Stimulated activated naive CD8-positive, alpha-beta T cell treated with anti-CD3 and anti-CD28 coated beads, Interleukin-15, amount 100 ng/mL, for 72 hours (primary cell): ENCODE measurements around the gene POLR3B.
"Not testable (repeated sequence)": the region's sequence is repeated elsewhere in the genome, so short reads cannot be mapped to it uniquely, and the experiment has no call there.

ENCODE experiments used
- ATAC-seq: fragments of 150-1000 bp; cut with Tn5 transposase; 2 replicates; pipeline ENCODE4 v1.10.0; 2021; ENCODE audit warnings: mild to moderate bottlenecking, moderate library complexity
- DNase-seq, 2 donors: peaks; one replicate each; pipeline ENCODE4 v3.0.0; 2021 to 2022
- H3K27ac Mint-ChIP-seq, 2 donors: one replicate each; pipeline ENCODE4 v1.8.0; 2022; ENCODE audit warnings: mild to moderate bottlenecking in 2 of 2, mixed read lengths in 2 of 2, moderate library complexity in 2 of 2
- H3K27me3 Mint-ChIP-seq: one replicate; pipeline ENCODE4 v1.8.0; 2022; ENCODE audit warnings: mixed read lengths
- H3K4me1 Mint-ChIP-seq: one replicate; pipeline ENCODE4 v1.8.0; 2022; ENCODE audit warnings: mild to moderate bottlenecking, mixed read lengths
- H3K4me3 Mint-ChIP-seq, 2 donors: one replicate each; pipeline ENCODE4 v1.8.0; 2022; ENCODE audit warnings: mild to moderate bottlenecking in 2 of 2, mixed read lengths in 2 of 2, moderate library complexity in 1 of 2
- H3K9me3 Mint-ChIP-seq, 2 donors: one replicate each; pipeline ENCODE4 v1.8.0; 2022; ENCODE audit warnings: mixed read lengths in 2 of 2

POLR3B gene

DNA sequence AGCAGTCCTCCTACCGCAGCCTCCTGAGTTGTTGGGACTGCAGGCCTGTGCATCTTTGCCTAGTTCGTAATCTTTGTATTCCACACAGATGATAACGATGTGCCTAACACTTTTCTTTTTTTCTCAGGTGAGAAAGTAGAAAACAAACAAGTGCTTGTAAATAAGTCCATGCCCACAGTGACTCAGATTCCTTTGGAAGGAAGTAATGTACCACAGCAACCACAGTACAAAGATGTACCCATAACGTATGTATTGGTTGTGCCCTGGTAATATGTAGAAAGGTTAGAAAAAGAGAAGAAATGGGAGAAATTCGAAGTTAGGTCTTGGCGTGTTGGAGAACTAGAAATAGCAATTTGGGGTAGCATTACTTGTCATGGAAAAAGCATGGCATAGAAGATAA is 101.6 kb downstream of the POLR3B start:
- no peaks in the 10 kb centered on the region for H3K27me3 Mint-ChIP-seq
- no peak overlapping the region for H3K4me3 Mint-ChIP-seq
- ATAC-seq (no peak), DNase-seq (no peak)
- no peaks in the 10 kb centered on the region for H3K9me3 Mint-ChIP-seq
- H3K27ac Mint-ChIP-seq = no peak overlapping the region
- H3K4me1 Mint-ChIP-seq = peaks cover 17% of the 10 kb centered on the region

DNA sequence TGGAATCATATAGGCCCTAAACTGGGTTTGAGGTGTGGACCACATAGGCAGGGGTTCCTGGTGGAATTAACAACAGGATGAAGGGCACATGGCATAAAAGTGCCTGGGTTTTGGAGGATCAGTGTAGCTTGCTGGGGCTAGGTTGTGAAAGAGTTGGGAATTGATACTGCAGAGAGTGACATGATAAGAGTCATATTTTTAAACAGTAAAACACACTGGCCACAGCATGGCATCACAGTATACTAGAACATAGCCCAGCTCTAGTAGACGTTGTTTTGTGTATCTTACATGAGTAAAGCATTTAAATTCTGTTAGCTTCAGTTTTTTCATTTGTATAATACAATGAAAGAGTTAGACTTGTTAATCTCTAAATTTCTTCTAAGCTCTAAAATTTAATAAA is 102.0 kb downstream of the POLR3B start:
- no peak overlapping the region for H3K27ac Mint-ChIP-seq
- H3K9me3 Mint-ChIP-seq = no peaks in the 10 kb centered on the region
- H3K27me3 Mint-ChIP-seq = no peaks in the 10 kb centered on the region
- H3K4me1 Mint-ChIP-seq = peaks cover 17% of the 10 kb centered on the region
- ATAC-seq (no peak), DNase-seq (no peak)
- H3K4me3 Mint-ChIP-seq = no peak overlapping the region

DNA sequence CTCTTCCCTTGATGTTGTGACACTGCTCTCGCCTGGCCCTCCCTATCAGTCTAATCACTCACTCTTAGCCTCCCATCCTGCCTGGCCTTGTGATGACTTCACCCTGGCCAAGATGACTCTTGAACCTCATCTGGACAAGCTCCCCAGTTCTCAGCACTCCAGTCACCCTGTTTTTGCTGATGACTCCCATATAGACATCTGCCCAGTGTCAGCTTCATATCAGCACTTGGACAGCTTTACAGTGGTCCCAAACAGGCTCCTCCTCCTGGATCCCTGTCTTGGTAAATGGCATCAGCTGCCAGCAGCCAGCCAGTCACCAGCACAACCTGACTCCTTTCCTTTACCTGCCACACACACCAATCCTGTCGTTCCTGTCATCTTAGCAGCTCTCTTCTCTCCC is 104.2 kb downstream of the POLR3B start:
- no peak overlapping the region for H3K4me3 Mint-ChIP-seq
- H3K27ac Mint-ChIP-seq = peak overlapping the region; percentile 47 to 73
- no peaks in the 10 kb centered on the region for H3K9me3 Mint-ChIP-seq
- no peaks in the 10 kb centered on the region for H3K27me3 Mint-ChIP-seq
- ATAC-seq (peak; percentile 22), DNase-seq (no peak)
- H3K4me1 Mint-ChIP-seq = peaks cover 17% of the 10 kb centered on the region

DNA sequence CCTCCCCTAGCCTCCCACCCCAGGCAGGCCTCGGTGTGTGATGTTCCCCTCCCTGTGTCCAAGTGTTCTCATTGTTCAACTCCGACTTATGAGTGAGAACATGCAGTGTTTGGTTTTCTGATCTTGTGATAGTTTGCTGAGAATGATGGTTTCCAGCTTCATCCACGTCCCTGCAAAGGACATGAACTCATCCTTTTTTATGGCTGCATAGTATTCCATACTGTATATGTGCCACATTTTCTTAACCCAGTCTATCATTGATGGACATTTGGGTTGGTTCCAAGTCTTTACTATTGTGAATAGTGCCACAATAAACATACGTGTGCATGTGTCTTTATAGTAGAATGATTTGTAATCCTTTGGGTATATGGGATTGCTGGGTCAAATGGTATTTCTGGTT is 108.1 kb downstream of the POLR3B start:
- H3K9me3 Mint-ChIP-seq, H3K27me3 Mint-ChIP-seq, ATAC-seq, H3K4me3 Mint-ChIP-seq, H3K27ac Mint-ChIP-seq, DNase-seq: not testable (repeated sequence)
- H3K4me1 Mint-ChIP-seq = peaks cover 28% of the 10 kb centered on the region

DNA sequence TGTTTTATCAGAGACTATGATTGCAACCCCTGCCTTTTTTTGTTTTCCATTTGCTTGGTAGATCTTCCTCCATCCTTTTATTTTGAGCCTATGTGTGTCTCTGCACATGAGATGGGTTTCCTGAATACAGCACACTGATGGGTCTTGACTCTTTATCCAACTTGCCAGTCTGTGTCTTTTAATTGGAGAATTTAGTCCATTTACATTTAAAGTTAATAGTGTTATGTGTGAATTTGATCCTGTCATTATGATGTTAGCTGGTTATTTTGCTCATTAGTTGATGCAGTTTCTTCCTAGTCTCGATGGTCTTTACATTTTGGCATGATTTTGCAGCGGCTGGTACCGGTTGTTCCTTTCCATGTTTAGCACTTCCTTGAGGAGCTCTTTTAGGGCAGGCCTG is 118.1 kb downstream of the POLR3B start:
- not testable (repeated sequence) for H3K4me3 Mint-ChIP-seq, H3K27ac Mint-ChIP-seq, DNase-seq, H3K27me3 Mint-ChIP-seq, ATAC-seq, H3K4me1 Mint-ChIP-seq, H3K9me3 Mint-ChIP-seq

DNA sequence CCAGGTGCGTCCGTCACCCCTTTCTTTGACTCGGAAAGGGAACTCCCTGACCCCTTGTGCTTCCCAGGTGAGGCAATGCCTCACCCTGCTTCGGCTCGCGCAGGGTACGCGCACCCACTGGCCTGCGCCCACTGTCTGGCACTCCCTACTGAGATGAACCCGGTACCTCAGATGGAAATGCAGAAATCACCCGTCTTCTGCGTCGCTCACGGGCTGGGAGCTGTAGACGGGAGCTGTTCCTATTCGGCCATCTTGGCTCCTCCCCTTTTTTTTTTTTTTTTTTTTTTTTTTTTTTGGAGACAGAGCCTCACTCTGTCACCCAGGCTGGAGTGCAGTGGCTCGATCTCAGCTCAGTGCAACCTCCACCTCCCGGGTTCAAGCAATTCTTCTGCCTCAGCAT is 120.1 kb downstream of the POLR3B start:
- H3K9me3 Mint-ChIP-seq, H3K4me1 Mint-ChIP-seq, H3K27me3 Mint-ChIP-seq, H3K4me3 Mint-ChIP-seq, ATAC-seq, DNase-seq: not testable (repeated sequence)
- H3K27ac Mint-ChIP-seq = peak overlapping the region in 1 of 2 donors; percentile 12

DNA sequence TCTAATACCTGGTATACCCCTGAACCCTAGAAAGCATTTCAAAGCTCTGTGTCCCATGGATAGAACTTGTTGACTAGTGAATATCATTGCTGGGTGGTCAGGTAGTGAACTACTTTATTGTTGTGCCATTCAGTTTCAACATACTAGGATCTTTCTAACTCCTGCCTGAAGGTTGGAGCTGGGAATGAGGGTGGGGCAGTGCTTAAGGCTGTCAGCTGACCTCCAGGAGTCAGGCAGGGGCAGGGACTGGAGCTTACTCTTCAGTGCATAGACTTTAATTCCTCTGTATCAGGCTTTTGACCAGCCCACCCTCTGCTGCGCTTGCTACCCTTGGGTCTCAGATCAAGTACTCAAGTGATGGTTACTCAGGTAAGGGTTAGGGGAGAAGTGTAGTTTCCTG is 122.7 kb downstream of the POLR3B start:
- Mint-ChIP-seq H3K27ac (no peak overlapping the region), H3K9me3 (no peaks in the 10 kb centered on the region), H3K4me1 (no peaks in the 10 kb centered on the region), H3K4me3 (no peak overlapping the region), H3K27me3 (no peaks in the 10 kb centered on the region)
- no peak for ATAC-seq
- DNase-seq = no peak

DNA sequence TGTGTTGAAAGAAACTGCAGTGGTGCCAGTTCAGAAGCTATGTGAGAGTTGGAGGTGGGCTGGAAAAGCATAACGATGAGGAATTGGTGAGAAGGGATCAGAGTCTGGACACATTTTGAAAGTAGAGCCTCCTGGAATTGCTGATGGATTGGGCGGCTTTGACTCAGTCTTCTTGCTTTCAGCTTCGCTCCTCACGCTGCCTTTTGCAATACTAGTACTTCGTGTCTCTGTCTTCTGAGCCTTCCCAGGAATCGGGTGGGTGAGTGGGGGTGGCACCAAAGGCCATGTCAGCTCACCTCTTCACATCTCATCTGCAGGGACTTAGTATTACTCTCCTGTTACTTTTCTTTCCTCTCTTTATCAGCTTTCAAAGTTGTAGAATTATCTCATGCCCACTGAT is 123.7 kb downstream of the POLR3B start:
- Mint-ChIP-seq H3K27me3 (no peaks in the 10 kb centered on the region), H3K4me1 (no peaks in the 10 kb centered on the region), H3K4me3 (no peak overlapping the region), H3K9me3 (no peaks in the 10 kb centered on the region), H3K27ac (no peak overlapping the region)
- ATAC-seq (no peak), DNase-seq (no peak)

DNA sequence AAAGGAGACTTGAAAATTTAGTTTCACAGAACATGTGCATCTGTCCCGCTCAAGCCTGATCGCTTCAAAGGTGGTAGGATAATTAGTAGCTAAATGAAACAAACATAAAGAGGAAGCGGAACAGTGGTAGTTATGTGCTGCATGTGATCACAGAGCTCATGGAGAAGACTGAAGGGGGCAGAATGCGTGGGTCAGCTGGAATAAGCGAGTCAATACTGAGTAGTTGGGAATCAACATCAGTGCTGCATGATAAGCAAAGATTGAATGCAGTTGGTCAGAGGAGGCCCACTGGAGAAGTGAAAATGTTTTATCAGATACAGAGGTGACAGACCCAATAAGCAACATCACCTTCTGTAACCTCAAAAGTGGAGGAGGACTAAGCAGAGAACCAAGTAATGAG is 130.1 kb downstream of the POLR3B start:
- no peaks in the 10 kb centered on the region for H3K4me1 Mint-ChIP-seq
- H3K9me3 Mint-ChIP-seq = no peaks in the 10 kb centered on the region
- no peak for ATAC-seq
- no peaks in the 10 kb centered on the region for H3K27me3 Mint-ChIP-seq
- DNase-seq = no peak
- no peak overlapping the region for H3K27ac Mint-ChIP-seq
- H3K4me3 Mint-ChIP-seq = no peak overlapping the region

DNA sequence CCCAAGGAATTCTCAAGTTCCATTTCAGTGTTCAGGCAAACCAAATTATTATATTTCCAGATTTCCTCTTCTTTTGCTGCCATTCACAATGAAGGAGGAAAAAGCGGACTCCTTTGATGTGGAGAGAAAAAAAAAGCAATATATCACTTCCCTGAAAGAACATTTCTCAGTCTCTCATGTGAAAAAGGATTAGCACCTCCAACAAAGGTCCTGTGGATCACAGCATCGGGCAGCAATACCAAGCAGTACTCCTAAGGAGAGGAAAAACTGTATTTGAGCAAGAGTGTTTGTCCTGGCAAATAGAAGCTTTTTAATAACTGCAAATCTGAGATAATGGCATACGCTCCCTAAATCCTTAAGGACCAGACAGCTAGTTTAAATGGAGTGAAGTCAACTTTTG is 131.3 kb downstream of the POLR3B start:
- Mint-ChIP-seq H3K9me3 (no peaks in the 10 kb centered on the region), H3K4me1 (no peaks in the 10 kb centered on the region), H3K27me3 (no peaks in the 10 kb centered on the region), H3K4me3 (no peak overlapping the region), H3K27ac (no peak overlapping the region)
- no peak for ATAC-seq
- DNase-seq = no peak

DNA sequence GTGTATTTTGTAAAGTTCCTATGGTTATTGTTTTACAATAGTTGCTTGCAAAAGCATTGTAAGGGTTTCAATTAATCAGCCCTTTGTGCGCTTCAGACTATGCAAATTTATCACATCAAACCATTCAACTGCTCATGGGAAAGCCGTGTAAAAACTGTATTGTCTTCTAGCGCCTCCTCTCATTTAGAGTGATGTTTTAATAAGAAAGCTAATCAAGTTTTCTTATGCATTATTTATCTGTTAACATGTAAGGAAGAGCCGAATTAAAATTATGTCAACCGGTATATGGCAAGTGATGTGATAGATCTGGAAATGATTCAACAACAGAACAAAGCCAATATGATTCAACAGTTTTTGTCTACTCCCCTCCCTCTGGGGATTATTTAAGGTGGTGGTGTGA is 132.7 kb downstream of the POLR3B start:
- Mint-ChIP-seq H3K4me1 (no peaks in the 10 kb centered on the region), H3K27ac (no peak overlapping the region), H3K9me3 (no peaks in the 10 kb centered on the region), H3K4me3 (no peak overlapping the region), H3K27me3 (no peaks in the 10 kb centered on the region)
- no peak for ATAC-seq
- DNase-seq = no peak

DNA sequence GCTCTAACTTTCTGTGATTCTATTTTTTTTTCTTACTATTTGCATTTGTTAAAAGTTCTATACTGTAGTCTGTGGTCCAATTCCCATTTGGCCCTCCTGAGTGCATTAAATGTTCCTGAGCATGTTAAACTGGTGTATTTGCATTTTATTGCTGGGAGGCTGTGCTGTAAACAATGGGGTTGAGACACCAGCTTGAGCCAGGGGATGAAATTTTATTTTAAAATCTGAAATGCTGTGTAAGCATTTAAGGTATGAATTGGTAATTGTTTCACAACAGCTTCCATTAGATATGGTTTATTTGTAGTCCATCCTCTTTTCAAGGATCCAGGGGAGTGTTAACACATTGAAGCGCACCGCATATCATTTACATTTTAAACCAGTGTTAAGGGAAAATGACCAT is 135.3 kb downstream of the POLR3B start:
- DNase-seq (no peak), ATAC-seq (no peak)
- Mint-ChIP-seq H3K4me1 (peaks cover 2% of the 10 kb centered on the region), H3K4me3 (no peak overlapping the region), H3K27ac (peak overlapping the region in 1 of 2 donors; percentile 27), H3K27me3 (no peaks in the 10 kb centered on the region), H3K9me3 (no peaks in the 10 kb centered on the region)

DNA sequence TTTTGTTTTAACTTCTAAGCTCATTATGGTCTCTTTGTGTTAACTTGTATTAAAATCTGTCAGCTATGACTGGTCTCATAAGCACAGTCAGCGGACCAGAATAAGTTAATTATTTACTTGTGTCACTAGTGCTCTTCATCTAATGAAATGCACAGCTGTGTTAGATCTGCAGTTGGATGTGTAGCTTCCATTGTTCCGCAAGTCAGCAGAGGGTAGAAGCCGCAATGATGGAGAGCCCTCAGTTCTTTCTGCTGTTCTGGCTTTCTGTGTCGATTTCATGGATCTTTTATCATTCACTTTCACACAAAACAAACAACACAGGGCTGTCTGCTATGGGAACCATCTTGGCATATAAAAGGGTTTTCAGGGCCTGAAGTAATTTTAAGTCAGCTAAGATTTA is 136.0 kb downstream of the POLR3B start:
- no peak overlapping the region for H3K4me3 Mint-ChIP-seq
- ATAC-seq (no peak), DNase-seq (no peak)
- no peaks in the 10 kb centered on the region for H3K27me3 Mint-ChIP-seq
- H3K4me1 Mint-ChIP-seq = peaks cover 6% of the 10 kb centered on the region
- H3K9me3 Mint-ChIP-seq = no peaks in the 10 kb centered on the region
- peak overlapping the region; percentile 13 to 43 for H3K27ac Mint-ChIP-seq

DNA sequence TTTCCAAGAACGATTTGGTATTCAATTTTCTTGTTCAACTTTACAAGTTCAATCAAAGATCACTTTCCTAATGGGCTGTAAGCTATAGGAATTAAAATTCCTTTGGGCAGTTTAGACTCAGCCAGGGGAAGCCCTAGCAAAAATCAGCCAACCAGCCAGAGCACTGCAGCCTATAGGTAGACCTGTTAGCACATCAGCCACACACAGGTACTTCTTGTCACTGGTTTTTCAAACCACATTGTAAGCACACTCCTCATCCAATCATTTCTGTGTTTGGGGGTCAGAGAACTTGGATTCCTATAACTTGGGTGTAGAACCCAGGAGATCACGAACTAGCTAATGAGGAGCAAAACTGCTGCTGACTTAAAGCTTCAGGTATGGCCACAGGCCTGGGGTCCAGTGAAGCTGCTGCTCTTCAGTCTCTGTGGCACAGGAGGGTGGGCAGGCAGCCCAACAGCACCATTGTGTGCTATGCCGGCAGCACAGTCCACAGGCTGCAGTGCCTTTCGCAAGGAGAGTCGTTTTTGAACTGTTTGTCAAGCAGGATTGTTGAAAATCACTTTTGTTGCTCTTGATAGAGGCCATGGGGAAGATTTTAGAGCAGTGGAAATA is 137.9 kb downstream of the POLR3B start:
- Mint-ChIP-seq H3K27me3 (no peaks in the 10 kb centered on the region), H3K9me3 (no peaks in the 10 kb centered on the region), H3K4me3 (no peak overlapping the region), H3K27ac (no peak overlapping the region), H3K4me1 (peaks cover 14% of the 10 kb centered on the region)
- DNase-seq (no peak), ATAC-seq (no peak)

DNA sequence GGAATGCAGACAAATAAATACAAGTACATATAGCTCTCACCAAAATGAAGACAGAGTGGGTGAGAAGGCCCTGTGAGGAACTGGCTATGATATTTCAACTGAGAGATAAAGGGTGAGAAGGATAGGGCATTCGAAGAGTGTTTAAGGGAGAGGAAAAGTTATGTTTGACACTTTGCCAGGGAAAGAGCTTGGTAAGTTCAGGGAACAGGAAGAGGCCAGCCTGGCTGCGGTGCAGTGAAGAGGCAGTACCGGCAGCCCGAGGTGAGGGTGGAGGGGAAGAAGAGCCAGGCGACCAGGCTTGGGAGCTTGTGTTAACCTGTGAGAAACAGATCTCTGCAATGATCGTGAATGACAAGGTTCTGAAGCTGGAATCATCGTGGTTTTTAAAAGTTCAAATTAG is 140.5 kb downstream of the POLR3B start:
- DNase-seq (no peak), ATAC-seq (no peak)
- H3K27ac Mint-ChIP-seq = peak overlapping the region in 1 of 2 donors; percentile 52
- no peak overlapping the region for H3K4me3 Mint-ChIP-seq
- peaks cover 14% of the 10 kb centered on the region for H3K4me1 Mint-ChIP-seq
- H3K27me3 Mint-ChIP-seq = no peaks in the 10 kb centered on the region
- no peaks in the 10 kb centered on the region for H3K9me3 Mint-ChIP-seq

DNA sequence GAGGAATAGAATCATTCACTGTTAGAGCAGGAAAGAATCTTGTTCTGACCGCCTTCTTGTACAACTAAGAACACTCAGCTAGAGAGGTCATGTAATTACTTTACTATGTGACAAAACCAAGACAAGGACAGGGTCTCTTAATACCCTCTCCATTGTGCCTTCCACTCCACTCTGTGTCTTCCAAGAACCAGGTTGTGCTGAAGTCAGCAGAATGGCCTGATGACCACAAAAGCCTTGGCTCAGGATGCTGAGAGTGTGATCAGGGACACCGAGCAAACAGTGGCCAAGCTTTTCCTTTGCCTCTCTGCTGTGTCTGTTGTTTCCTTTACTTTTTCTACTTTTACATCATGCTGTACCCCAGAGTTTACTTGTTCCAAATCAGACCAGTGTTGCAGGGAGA is 142.1 kb downstream of the POLR3B start:
- H3K4me1 Mint-ChIP-seq = peaks cover 14% of the 10 kb centered on the region
- no peaks in the 10 kb centered on the region for H3K9me3 Mint-ChIP-seq
- H3K4me3 Mint-ChIP-seq = no peak overlapping the region
- no peaks in the 10 kb centered on the region for H3K27me3 Mint-ChIP-seq
- H3K27ac Mint-ChIP-seq = no peak overlapping the region
- ATAC-seq (no peak), DNase-seq (no peak)

DNA sequence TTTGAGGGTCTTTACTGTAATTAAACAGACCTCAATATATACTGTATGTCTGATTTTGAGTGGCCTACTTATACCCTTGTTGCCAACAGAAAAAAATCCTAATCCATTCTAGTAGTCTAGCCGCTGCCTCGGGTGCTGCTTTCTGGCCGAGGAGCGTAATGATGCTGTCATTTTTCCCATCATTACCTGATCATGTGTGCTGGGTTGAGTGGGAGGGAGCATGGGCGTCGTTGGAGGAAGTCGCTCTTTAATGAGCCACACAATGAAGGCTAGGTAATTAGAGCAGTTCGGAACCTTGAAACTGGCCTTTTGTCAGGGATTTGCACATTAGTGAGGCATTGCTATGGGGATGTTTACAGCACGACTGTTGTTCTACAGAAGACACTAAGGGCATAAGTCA is 149.1 kb downstream of the POLR3B start:
- no peak for ATAC-seq
- DNase-seq = no peak
- Mint-ChIP-seq H3K4me1 (no peaks in the 10 kb centered on the region), H3K27ac (no peak overlapping the region), H3K4me3 (no peak overlapping the region), H3K27me3 (no peaks in the 10 kb centered on the region), H3K9me3 (no peaks in the 10 kb centered on the region)
